ENCODE data around the gene B9D1.
"Not testable (repeated sequence)": the region's sequence is repeated elsewhere in the genome, so short reads cannot be mapped to it uniquely, and the experiment has no call there.

Gene B9D1

DNA sequence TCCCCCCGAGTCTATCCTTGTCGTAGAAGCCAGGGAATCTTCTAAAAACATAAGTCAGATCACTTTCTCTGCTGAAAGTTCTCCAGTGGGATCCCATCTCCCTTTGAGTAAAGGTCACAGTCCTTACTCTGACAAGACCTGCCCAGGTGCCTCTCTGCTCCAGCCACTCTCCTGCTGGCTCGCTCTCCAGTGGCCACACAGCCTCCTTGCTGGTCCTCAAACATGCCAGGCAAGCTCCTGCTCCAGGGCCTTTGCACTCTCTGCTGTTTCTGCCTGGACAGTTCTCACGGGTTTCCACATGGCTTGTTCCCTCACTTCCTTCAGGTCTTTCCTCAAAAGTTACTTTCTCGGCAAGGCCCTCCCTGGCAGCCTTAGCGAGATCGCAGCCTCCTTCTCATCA is 3.4 kb downstream of the B9D1 start:
- Histone ChIP-seq H3K9me3 (ENCODE audit: control insufficient read depth, low read length) (no peaks in the 10 kb centered on the region), H3K27me3 (ENCODE audit: control insufficient read depth, insufficient read depth, low read length, poor library complexity, severe bottlenecking) (no peaks in the 10 kb centered on the region), H3K36me3 (ENCODE audit: control insufficient read depth, insufficient read depth, low read length) (no peaks in the 10 kb centered on the region), H3K4me1 (ENCODE audit: control insufficient read depth, insufficient read depth, low read length) (peaks cover 5% of the 10 kb centered on the region), H3K27ac (ENCODE audit: insufficient read depth, low read depth, low read length, poor library complexity, severe bottlenecking) (no peak overlapping the region), H3K4me3 (ENCODE audit: insufficient read depth, low read depth, low read length) (no peak overlapping the region)
- 92 to 94% methylated on average over 7 of the region's 7 CpGs for WGBS, 2 experiments

DNA sequence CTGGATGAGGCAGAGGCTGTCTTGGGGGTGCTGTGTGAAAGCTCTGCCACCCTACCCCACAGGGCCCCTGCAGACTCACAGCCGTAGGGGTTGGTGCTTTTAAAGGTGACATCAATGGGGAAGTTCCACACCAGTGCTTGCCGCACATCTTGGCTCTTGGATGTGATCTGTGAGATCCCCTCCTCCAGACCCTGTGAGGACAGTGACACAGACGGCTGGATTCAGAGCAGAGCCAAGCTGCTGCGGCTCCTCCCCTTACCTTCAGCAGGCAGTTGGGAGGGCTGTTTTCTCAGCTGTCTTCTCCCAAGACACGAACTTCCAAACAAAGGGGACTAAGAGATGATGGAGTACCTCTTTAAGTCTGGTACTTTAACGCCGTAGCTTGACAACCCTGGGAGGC is 4.8 kb downstream of the B9D1 start:
- 88% methylated on average over 7 of the region's 7 CpGs for WGBS, 2 experiments
- Histone ChIP-seq H3K36me3 (ENCODE audit: control insufficient read depth, insufficient read depth, low read length) (no peaks in the 10 kb centered on the region), H3K27ac (ENCODE audit: insufficient read depth, low read depth, low read length, poor library complexity, severe bottlenecking) (no peak overlapping the region), H3K27me3 (ENCODE audit: control insufficient read depth, insufficient read depth, low read length, poor library complexity, severe bottlenecking) (no peaks in the 10 kb centered on the region), H3K4me3 (ENCODE audit: insufficient read depth, low read depth, low read length) (no peak overlapping the region), H3K4me1 (ENCODE audit: control insufficient read depth, insufficient read depth, low read length) (peaks cover 5% of the 10 kb centered on the region), H3K9me3 (ENCODE audit: control insufficient read depth, low read length) (no peaks in the 10 kb centered on the region)

DNA sequence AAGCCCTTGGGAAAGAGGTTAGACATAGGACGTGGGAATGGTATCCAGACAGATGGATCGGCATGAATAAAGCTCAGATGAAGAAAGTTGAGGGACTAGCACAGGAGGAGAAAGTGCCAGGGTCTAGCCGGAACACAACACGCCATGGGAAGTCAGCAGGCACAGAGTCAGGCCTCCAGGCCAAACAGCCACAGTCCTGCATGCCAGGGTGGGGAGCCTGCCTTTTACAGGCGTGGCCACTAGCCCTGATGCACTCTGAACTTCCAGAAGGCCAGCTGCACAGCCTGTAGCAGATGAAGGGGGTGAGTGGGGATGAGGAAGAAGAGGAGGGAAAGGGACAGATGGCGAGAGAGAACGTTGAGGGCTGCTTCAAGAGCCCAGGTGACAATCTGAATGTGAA is 5.2 kb downstream of the B9D1 start:
- no peaks in the 10 kb centered on the region for H3K36me3 ChIP-seq (ENCODE audit: control insufficient read depth, insufficient read depth, low read length)
- H3K4me3 ChIP-seq (ENCODE audit: insufficient read depth, low read depth, low read length): no peak overlapping the region
- no peaks in the 10 kb centered on the region for H3K9me3 ChIP-seq (ENCODE audit: control insufficient read depth, low read length)
- H3K4me1 ChIP-seq (ENCODE audit: control insufficient read depth, insufficient read depth, low read length): peaks cover 5% of the 10 kb centered on the region
- no peaks in the 10 kb centered on the region for H3K27me3 ChIP-seq (ENCODE audit: control insufficient read depth, insufficient read depth, low read length, poor library complexity, severe bottlenecking)
- WGBS, 2 experiments: 92 to 95% methylated on average over 7 of the region's 7 CpGs
- no peak overlapping the region for H3K27ac ChIP-seq (ENCODE audit: insufficient read depth, low read depth, low read length, poor library complexity, severe bottlenecking)

DNA sequence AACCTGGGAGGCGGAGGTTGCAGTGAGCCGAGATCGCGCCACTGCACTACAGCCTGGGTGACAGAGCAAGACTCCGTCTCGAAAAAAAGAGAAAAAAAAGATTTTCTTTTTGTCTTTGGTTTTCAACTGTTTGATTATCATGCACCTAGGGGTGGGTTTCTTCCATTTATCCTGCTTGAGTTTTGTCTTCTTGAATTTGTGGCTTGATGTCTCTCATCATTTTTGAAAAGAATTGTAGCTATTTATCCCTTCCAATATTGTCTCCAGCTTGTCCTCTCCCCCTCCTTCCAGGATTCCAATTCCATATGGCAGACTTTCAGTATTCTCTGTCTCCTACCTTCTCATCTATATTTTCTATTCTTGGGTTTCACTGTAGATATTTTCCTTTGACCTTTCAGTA is 7.8 kb downstream of the B9D1 start:
- Histone ChIP-seq H3K4me3 (ENCODE audit: insufficient read depth, low read depth, low read length) (no peak overlapping the region), H3K27me3 (ENCODE audit: control insufficient read depth, insufficient read depth, low read length, poor library complexity, severe bottlenecking) (no peaks in the 10 kb centered on the region), H3K9me3 (ENCODE audit: control insufficient read depth, low read length) (no peaks in the 10 kb centered on the region), H3K4me1 (ENCODE audit: control insufficient read depth, insufficient read depth, low read length) (no peaks in the 10 kb centered on the region), H3K27ac (ENCODE audit: insufficient read depth, low read depth, low read length, poor library complexity, severe bottlenecking) (no peak overlapping the region), H3K36me3 (ENCODE audit: control insufficient read depth, insufficient read depth, low read length) (no peaks in the 10 kb centered on the region)
- WGBS, 2 experiments: 77 to 78% methylated on average over 6 of the region's 6 CpGs

DNA sequence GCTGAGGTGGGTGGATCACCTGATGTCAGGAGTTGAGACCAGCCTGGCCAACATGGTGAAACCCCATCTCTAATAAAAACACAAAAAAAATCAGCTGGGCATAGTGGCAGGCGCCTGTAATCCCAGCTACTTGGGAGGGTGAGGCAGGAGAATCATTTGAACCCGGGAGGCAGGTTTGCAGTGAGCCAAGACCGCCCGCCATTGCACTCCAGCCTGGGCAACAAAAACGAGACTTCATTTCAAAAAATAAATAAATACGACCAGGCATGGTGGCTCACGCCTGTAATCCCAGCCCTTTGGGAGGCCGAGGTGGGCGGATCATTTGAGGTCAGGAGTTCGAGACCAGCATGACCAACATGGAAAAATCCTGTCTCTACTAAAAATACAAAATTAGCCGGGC is 9.1 kb downstream of the B9D1 start:
- not testable (repeated sequence) for H3K27me3 ChIP-seq (ENCODE audit: control insufficient read depth, insufficient read depth, low read length, poor library complexity, severe bottlenecking); H3K9me3 ChIP-seq (ENCODE audit: control insufficient read depth, low read length); H3K4me3 ChIP-seq (ENCODE audit: insufficient read depth, low read depth, low read length); H3K27ac ChIP-seq (ENCODE audit: insufficient read depth, low read depth, low read length, poor library complexity, severe bottlenecking); H3K4me1 ChIP-seq (ENCODE audit: control insufficient read depth, insufficient read depth, low read length); H3K36me3 ChIP-seq (ENCODE audit: control insufficient read depth, insufficient read depth, low read length)
- WGBS, 2 experiments: 94 to 96% methylated on average over 11 of the region's 11 CpGs

DNA sequence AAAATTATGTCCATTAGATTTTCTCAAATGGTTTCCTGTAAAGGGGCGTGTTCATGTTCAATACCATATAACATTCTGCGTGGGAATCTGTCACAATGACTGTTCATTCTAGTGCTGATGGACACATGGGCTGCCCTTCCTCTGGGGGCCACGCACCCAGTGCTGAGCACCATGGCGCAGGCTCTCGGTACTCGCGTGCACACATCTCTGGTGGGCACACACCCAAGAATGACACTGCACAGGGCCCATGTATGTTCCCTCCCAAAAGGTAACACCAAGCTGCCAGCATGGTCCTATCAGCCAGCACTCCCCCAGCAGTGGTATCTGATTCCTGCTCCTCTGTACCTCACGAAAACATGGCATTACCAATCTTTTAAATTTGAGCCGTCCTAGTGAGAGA is 13.7 kb downstream of the B9D1 start:
- Histone ChIP-seq H3K27me3 (ENCODE audit: control insufficient read depth, insufficient read depth, low read length, poor library complexity, severe bottlenecking) (no peaks in the 10 kb centered on the region), H3K36me3 (ENCODE audit: control insufficient read depth, insufficient read depth, low read length) (no peaks in the 10 kb centered on the region), H3K9me3 (ENCODE audit: control insufficient read depth, low read length) (no peaks in the 10 kb centered on the region), H3K4me3 (ENCODE audit: insufficient read depth, low read depth, low read length) (no peak overlapping the region), H3K4me1 (ENCODE audit: control insufficient read depth, insufficient read depth, low read length) (no peaks in the 10 kb centered on the region), H3K27ac (ENCODE audit: insufficient read depth, low read depth, low read length, poor library complexity, severe bottlenecking) (no peak overlapping the region)
- WGBS, 2 experiments: 95 to 96% methylated on average over 9 of the region's 9 CpGs

DNA sequence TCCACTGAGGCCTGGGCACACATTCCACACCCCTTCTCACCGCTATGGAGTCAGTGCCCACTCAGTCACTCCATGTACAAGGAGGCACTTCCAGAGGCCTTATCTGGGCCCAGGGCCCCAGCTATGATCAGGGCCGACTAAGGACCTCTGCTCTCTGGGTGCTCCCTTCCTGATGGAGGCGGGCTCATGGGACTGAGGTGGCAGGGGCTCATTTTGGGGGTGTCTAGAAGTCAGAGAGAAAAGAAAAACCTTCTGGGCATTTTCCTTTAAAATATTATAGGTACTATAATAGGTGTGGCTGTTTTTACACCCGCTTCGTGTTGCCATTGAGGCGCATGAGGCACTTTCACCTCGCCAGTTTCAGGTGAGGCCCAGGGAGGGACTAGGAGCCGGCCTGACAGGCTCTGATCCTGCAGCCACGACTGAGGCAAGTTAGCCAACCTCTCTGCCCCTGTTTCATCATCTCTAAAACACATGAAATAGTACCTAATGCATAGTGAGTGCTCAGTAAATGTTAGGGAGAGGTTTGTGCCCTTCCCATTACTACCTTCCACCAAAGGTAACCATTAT is 14.4 kb downstream of the B9D1 start:
- Histone ChIP-seq H3K36me3 (ENCODE audit: control insufficient read depth, insufficient read depth, low read length) (no peaks in the 10 kb centered on the region), H3K9me3 (ENCODE audit: control insufficient read depth, low read length) (no peaks in the 10 kb centered on the region), H3K4me1 (ENCODE audit: control insufficient read depth, insufficient read depth, low read length) (no peaks in the 10 kb centered on the region), H3K4me3 (ENCODE audit: insufficient read depth, low read depth, low read length) (no peak overlapping the region), H3K27ac (ENCODE audit: insufficient read depth, low read depth, low read length, poor library complexity, severe bottlenecking) (no peak overlapping the region), H3K27me3 (ENCODE audit: control insufficient read depth, insufficient read depth, low read length, poor library complexity, severe bottlenecking) (no peaks in the 10 kb centered on the region)
- WGBS, 2 experiments: 94% methylated on average over 9 of the region's 9 CpGs

DNA sequence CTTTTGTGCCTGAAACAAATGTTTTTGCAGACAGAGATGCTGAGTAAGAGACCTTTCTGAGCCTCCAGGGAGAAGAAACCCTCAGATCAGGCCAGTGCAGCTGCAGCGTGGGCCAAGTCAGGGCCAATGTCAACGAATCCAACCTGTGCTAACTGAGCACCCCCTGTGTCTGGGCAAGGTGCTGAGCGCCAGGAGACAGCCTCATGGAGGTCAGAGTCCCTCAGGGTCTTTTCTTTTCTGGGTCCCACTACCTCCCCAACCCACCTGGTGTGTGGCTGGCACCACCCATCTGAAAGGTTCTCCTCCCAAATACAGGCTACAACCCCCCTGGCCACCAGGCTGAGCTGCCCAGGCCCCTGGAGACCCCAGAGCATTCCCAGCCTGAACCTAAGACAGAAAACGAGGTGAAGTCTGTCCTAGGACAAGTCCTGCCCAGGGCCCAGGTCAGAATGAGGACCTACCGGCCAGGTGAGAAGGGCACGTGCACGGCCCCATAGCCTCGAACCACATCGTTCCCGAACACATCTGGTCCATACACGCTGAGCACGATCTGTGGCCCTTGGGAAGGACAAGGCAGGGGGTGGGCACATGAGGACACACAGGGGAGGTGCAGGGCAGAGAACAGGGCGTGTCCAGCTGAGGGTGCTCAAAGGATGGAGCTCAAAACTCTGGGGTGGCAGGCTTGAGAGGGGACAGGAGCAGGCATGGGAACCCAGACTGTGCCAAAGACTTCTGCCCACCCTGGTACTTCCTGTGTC is 15.0 kb downstream of the B9D1 start:
- H3K36me3 ChIP-seq (ENCODE audit: control insufficient read depth, insufficient read depth, low read length): no peaks in the 10 kb centered on the region
- H3K27me3 ChIP-seq (ENCODE audit: control insufficient read depth, insufficient read depth, low read length, poor library complexity, severe bottlenecking): no peaks in the 10 kb centered on the region
- H3K4me3 ChIP-seq (ENCODE audit: insufficient read depth, low read depth, low read length): no peak overlapping the region
- WGBS, 2 experiments: 93 to 95% methylated on average over 13 of the region's 13 CpGs
- H3K9me3 ChIP-seq (ENCODE audit: control insufficient read depth, low read length): no peaks in the 10 kb centered on the region
- peaks cover 4% of the 10 kb centered on the region for H3K4me1 ChIP-seq (ENCODE audit: control insufficient read depth, insufficient read depth, low read length)
- H3K27ac ChIP-seq (ENCODE audit: insufficient read depth, low read depth, low read length, poor library complexity, severe bottlenecking): no peak overlapping the region

DNA sequence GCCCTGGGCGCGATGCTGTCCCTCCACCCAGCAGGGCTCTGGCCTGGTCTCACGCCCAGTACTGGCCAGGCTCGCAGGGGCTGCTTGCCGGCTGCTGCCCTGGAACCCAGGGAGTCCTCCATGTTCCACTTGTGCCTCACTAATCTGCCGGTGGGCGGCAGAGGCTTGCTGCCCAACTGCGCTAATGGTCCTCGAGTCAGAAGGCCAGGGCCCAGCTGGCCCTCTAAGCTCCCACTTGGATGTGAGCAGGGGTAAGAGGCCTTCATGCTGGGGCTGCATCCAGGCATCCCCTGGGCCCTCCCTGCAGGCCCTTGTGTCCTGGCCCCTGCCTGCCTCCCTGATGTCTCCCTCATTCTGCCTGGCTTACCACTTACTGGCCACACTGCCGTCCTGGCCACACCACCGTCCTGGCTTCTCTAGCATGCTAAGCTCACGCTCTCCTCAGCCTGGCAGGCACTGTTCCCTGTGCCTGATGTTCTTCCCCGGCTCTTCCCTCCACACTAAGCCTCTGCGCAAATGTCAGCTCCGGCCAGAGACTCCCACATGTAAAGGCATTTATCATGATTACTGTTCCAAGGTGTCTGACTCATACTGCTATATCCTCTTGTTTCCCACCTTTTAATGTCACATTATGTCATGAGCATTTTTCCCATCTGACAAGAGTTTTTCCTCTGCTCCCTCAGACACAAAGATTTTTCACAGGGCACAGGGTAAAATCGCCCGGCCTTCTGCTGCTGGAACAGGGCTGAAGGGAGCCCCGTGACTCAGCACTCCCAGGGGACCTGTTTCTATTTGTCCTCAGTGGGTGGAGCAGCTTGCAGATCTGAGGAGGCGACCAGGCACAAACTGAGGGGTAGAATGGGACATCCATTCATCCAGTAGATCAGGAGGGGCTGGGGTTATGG is 15.9 kb downstream of the B9D1 start:
- Histone ChIP-seq H3K9me3 (ENCODE audit: control insufficient read depth, low read length) (no peaks in the 10 kb centered on the region), H3K27ac (ENCODE audit: insufficient read depth, low read depth, low read length, poor library complexity, severe bottlenecking) (no peak overlapping the region), H3K36me3 (ENCODE audit: control insufficient read depth, insufficient read depth, low read length) (no peaks in the 10 kb centered on the region), H3K4me1 (ENCODE audit: control insufficient read depth, insufficient read depth, low read length) (peaks cover 13% of the 10 kb centered on the region), H3K27me3 (ENCODE audit: control insufficient read depth, insufficient read depth, low read length, poor library complexity, severe bottlenecking) (no peaks in the 10 kb centered on the region), H3K4me3 (ENCODE audit: insufficient read depth, low read depth, low read length) (no peak overlapping the region)
- WGBS, 2 experiments: 90 to 91% methylated on average over 19 of the region's 19 CpGs
